Measurements from ENCODE around the gene IRF3.
"Not testable (repeated sequence)": the region's sequence is repeated elsewhere in the genome, so short reads cannot be mapped to it uniquely, and the experiment has no call there.

The IRF3 gene

DNA sequence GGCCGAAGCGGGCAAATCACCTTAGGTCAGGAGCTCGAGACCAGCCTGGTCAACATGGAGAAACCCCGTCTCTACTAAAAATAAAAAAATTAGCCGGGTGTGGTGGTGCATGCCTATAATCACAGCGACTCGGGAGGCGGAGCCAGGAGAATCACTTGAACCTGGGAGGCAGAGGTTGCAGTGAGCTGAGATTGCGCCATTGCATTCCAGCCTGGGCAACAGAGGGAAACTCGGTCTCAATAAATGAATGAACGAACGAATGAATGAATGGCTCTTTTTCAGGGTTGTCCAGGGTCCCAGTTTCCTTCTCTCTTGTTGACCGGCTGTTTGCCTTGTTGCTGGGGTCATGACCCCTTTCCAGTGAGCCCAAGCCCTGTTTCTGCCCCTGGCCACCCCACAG, 47.8 kb downstream of the IRF3 start:
- DNase-seq (ENCODE audit: low read depth in 3 of 3): not testable (repeated sequence)

DNA sequence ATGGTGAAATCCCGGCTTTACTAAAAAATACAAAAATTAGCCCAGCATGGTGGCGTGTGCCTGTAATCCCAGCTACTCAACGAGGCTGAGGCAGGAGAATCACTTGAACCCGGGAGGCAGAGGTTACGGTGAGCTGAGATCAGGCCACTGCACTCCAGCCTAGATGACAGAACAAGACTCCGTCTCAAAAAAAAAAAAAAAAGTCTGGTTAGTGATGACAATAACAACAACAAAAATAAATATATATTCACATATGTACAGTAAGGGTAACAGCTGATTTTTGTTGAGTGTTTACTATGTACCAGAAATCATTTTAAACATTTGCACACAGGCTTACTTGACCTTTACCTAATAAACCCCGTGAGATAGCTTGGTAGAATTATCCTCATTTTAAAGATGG, 48.7 kb downstream of the IRF3 start:
- DNase-seq (ENCODE audit: low read depth in 3 of 3): no peak

DNA sequence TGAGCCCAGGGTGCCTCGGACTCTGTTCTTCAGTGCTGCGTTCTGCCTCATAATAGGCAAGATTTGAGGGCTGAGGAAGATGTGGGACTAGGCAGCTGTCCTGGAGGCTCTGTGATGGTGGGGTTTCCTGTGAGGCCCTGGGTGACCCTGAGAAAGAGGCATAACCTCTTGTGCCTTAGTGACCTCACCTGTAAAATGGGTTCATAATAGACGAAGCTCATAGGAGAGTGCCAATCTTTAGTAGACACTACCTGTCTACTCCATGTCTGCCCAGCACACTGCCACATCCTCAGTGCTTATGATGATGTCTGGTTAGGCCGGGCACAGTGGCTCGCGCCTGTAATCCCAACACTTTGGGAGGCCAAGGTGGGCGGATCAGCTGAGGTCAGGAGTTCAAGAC, 49.1 kb downstream of the IRF3 start:
- no peak for DNase-seq (ENCODE audit: low read depth in 3 of 3)

DNA sequence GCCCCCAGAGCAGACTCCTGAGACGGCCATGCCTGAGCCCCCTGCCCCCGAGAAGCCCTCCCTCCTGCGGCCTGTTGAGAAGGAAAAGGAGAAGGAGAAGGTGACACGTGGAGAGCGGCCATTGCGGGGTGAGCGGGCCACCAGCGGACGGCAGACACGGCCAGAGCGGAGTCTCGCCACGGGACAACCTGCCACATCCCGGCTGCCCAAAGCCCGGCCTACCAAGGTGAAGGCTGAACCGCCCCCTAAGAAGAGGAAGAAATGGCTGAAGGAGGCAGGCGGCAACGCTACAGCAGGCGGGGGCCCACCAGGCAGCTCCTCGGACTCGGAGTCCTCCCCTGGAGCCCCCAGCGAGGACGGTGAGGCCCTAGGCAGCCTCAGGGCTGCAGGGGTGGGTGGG, 49.8 kb downstream of the IRF3 start:
- no peak for DNase-seq (ENCODE audit: low read depth in 3 of 3)

DNA sequence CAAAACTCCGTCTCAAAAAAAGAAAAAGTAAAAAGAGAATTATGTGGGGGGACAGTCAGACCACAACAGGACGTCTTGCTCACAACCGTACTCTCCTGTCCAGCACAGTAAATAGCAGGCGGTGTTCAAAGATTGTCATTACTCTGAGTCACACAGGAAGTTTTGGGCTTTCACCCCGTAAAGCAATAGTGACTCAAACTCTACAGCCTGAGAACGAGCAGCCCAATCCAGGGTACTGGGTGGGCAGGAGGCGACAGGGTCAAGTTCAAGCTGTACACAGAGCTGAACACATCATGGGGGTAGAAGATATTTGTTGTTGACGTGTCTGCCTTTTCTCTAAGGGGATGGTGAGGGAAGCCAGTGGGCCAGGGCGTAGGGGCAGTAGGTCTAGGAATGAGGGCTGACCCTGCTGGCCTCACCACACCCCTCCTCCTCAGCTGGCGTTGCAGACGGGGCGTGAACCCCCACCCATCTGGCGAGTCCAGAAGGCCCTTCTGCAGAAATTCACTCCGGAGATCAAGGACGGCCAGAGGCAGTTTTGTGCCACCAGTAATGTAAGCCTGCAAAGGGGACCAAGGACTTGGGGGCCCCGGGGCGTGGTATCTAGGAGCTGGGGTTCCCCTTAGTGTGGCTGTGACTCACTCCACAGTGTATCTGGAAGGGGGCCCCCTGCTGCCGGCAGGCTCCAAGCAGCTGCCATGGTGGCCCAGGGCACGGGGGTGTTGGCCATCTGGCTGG, 51.4 kb downstream of the IRF3 start:
- no peak for DNase-seq (ENCODE audit: low read depth in 3 of 3)

DNA sequence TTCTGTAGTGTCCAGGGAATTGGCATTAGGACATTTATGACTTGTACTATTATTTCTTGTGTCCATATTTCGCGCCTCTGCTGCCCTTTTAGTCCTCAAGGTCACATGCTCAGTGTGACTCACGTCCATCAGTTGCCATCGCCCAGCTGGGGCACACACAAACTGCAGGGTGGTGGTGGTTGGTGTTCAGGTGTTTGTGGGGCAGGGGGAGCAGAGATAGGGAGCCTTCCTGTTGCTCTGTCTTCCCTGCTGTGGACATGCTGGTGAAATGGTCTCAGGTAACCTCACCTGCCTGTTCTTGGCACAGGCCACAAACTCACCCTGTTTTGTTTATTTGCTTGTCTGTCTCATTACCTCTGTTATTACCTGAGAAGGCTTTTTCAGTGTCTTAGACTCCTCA, 52.3 kb downstream of the IRF3 start:
- no peak for DNase-seq (ENCODE audit: low read depth in 3 of 3)

All from stimulated activated CD4-positive, alpha-beta T cell treated with anti-CD3 and anti-CD28 coated beads, TNF-alpha, amount 100 ng/mL, for 4 hours (primary cell).